Brain microvascular endothelial cell (primary cell): ENCODE results near the gene PES1.
"Not testable (repeated sequence)": the region's sequence is repeated elsewhere in the genome, so short reads cannot be mapped to it uniquely, and the experiment has no call there.

ENCODE experiments used
- DNase-seq: peaks from one replicate; pipeline ENCODE4 v3.0.0-alpha.2; 2020
- H3K27ac ChIP-seq: fragments of 250-450 bp; sonication (Bioruptor Pico); 2 replicates; pipeline ENCODE4 v1.5.1; 2020; ENCODE audit warnings: mild to moderate bottlenecking, moderate library complexity
- H3K27me3 ChIP-seq: fragments of 250-450 bp; sonication (Bioruptor Pico); replicated peaks from 2 replicates; pipeline ENCODE4 v1.5.1; 2020; ENCODE audit warnings: mild to moderate bottlenecking
- H3K36me3 ChIP-seq: fragments of 250-450 bp; sonication (Bioruptor Pico); replicated peaks from 2 replicates; pipeline ENCODE4 v1.5.1; 2020; ENCODE audit warnings: mild to moderate bottlenecking
- H3K4me3 ChIP-seq: 2 replicates; pipeline ENCODE4 v1.5.1; 2011; ENCODE audit warnings: low read depth, mild to moderate bottlenecking, control low read depth, low read length, moderate library complexity
- CTCF ChIP-seq: IDR thresholded peaks from 2 replicates; pipeline ENCODE4 v1.5.1; 2011; ENCODE audit warnings: low read depth, mild to moderate bottlenecking, moderate library complexity, low read length, control low read depth, inconsistent platforms; ENCODE audit errors: missing control alignments
- in situ Hi-C: cut with HindIII; loops from 2 replicates; pipeline ENCODE4 v1.10.0; 2017; ENCODE audit warnings: low sequenced_read_pairs, low pct_ligation_motif_present

The PES1 gene

GRCh38 chr22:30635273-30636225 lies 43.8 kb upstream of the PES1 start, which contains the start of gene SLC35E4:
Gene SLC35E4 (plus strand): TSS chr22:30635781. CDS start chr22:30636451, 670 bp downstream.
- H3K27ac ChIP-seq, result peak within 1 kb of the TSS; percentile 75
- peak; percentile 76 for DNase-seq
- peak within 1 kb of the TSS; percentile 63 for H3K4me3 ChIP-seq
- no peaks in the 10 kb centered on the region for H3K36me3 ChIP-seq
- peak; percentile 60 for TF ChIP-seq CTCF
- H3K27me3 ChIP-seq, result no peaks in the 10 kb centered on the region
- in situ Hi-C loops, result no loop called here

- Histone ChIP-seq H3K4me3 (peak overlapping the region; percentile 63), H3K36me3 (no peaks in the 10 kb centered on the region), H3K27me3 (no peaks in the 10 kb centered on the region), H3K27ac (peak overlapping the region; percentile 53)
- peak; percentile 83 for DNase-seq
- in situ Hi-C loops, result no loop called here
- TF ChIP-seq CTCF, result peak; percentile 98
These were observed 42.9 kb upstream of the PES1 start for GRCh38 chr22:30634471-30635233.

- in situ Hi-C loops, result not testable (repeated sequence)
These were observed 39.8 kb upstream of the PES1 start for GRCh38 chr22:30631469-30631868.

GRCh38 chr22:30628491-30628890 lies 36.8 kb upstream of the PES1 start:
- TF ChIP-seq CTCF, result no peak

More at GRCh38 chr22:30631469-30631868, 39.8 kb upstream of the PES1 start:
- not testable (repeated sequence) for H3K36me3 ChIP-seq, DNase-seq, H3K27me3 ChIP-seq, H3K4me3 ChIP-seq, H3K27ac ChIP-seq

DNA sequence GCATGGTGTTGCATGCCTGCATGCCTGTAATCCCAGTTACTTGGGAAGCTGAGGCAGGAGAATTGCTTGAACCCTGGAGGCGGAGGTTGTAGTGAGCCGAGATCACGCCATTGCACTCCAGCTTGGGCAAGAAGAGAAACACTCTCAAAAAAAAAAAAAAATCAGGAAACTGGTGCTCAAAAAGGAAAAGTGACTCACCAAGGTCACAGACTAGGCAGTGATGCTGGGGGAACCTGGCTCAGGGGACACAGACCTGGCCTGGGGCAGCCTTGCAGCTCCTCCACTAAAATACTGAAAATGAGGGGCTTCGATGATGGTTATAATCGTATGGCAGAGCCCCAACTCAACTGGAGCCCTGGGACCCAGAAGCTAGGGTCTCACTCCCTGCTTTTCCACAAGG lies 35.8 kb upstream of the PES1 start:
- no peaks in the 10 kb centered on the region for H3K36me3 ChIP-seq
- in situ Hi-C loops, result no loop called here
- no peak overlapping the region for H3K27ac ChIP-seq
- TF ChIP-seq CTCF, result no peak
- H3K4me3 ChIP-seq, result no peak overlapping the region
- H3K27me3 ChIP-seq, result no peaks in the 10 kb centered on the region
- DNase-seq, result no peak

More at GRCh38 chr22:30628491-30628890, 36.8 kb upstream of the PES1 start:
- H3K36me3 ChIP-seq, result no peaks in the 10 kb centered on the region
- in situ Hi-C loops, result no loop called here
- H3K27me3 ChIP-seq, result no peaks in the 10 kb centered on the region
- H3K27ac ChIP-seq, result no peak overlapping the region
- H3K4me3 ChIP-seq, result no peak overlapping the region
- no peak for DNase-seq

GRCh38 chr22:30626413-30626812 lies 34.7 kb upstream of the PES1 start:
- Histone ChIP-seq H3K27me3 (no peaks in the 10 kb centered on the region), H3K27ac (no peak overlapping the region), H3K4me3 (no peak overlapping the region), H3K36me3 (no peaks in the 10 kb centered on the region)
- in situ Hi-C loops, result no loop called here
- DNase-seq, result no peak
- TF ChIP-seq CTCF, result no peak

DNA sequence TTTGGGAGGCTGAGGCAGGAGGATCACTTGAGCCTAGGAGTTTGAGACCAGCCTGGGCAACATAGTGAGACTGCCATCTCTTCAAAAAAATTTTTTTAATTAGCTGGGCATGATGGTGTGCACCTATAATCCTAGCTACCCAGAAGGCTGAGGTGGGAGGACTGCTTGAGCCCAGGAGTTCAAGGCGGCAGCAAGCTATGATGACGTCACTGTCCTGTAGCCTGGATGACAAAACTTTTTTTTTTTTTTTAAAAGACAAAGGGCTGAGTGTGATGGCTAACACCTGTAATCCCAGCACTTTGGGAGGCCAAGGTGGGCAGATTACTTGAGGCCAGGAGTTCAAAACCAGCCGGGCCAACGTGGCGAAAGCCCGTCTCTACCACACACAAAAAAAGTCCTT lies 28.2 kb upstream of the PES1 start:
- H3K27me3 ChIP-seq, H3K36me3 ChIP-seq, DNase-seq, H3K4me3 ChIP-seq, H3K27ac ChIP-seq, in situ Hi-C loops: not testable (repeated sequence)
